ENCODE results near the gene HLA-DQA1.

HLA-DQA1 gene

DNA sequence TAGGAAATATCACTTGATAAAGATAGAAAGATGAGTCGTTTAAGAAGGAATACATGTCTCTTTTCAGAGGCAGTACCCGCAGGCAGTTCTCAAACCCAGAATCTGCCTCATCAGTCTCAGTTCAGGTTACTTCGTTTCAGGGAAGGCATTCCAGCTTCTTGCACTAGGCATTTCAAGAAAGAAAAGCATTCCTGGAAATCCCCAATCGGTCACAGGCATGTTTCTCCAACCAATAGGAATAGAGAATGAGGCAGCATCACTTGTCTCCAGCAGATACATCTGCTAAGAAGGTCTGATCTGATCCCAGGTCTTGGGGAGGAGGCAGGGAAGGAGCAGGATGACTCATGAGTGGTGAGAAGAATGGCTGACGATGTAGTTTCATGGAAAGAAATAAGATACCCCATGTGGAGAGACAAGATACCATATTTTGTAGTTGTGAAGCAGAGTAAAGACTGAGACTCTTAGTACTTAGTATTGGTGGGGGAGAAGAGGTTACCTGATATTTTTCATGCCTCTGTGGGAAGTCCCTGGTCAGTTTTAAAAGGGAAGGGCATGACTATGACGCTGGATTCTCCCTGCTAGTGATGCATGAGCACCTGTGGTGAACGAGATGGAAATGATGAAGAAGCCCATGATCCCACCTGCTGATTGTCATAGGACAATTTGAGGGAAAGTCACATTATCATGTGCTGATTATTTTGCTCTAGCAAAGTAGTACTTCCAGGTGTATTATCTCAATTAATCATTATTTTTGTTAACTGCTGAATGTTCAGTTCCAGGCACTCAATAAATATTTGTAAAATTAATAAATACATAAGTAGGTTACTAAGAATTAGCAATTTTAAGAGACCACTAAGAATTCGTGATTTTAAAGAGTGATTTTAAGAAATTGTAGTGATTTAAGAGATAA, 27.2 kb upstream of the HLA-DQA1 start:
- peak; percentile 72 for DNase-seq (ENCODE audit: low read depth)
- no peak overlapping the region for H3K4me3 ChIP-seq (ENCODE audit: low read depth, low read length)
- TF ChIP-seq, protein P1, sequence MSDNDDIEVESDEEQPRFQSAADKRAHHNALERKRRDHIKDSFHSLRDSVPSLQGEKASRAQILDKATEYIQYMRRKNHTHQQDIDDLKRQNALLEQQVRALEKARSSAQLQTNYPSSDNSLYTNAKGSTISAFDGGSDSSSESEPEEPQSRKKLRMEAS (IDR thresholded peaks at IDR 0.05; ENCODE audit: low read depth, low read length): no peak
- TF ChIP-seq, protein P2, sequence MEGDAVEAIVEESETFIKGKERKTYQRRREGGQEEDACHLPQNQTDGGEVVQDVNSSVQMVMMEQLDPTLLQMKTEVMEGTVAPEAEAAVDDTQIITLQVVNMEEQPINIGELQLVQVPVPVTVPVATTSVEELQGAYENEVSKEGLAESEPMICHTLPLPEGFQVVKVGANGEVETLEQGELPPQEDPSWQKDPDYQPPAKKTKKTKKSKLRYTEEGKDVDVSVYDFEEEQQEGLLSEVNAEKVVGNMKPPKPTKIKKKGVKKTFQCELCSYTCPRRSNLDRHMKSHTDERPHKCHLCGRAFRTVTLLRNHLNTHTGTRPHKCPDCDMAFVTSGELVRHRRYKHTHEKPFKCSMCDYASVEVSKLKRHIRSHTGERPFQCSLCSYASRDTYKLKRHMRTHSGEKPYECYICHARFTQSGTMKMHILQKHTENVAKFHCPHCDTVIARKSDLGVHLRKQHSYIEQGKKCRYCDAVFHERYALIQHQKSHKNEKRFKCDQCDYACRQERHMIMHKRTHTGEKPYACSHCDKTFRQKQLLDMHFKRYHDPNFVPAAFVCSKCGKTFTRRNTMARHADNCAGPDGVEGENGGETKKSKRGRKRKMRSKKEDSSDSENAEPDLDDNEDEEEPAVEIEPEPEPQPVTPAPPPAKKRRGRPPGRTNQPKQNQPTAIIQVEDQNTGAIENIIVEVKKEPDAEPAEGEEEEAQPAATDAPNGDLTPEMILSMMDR (IDR thresholded peaks at IDR 0.05; ENCODE audit: low read depth, low read length): no peak
- no peak for TF ChIP-seq MYC (IDR thresholded peaks at IDR 0.05; ENCODE audit: low read depth, low read length)
- no peak for TF ChIP-seq POLR2A (IDR thresholded peaks at IDR 0.05; ENCODE audit: extremely low read depth, insufficient read length)

DNA sequence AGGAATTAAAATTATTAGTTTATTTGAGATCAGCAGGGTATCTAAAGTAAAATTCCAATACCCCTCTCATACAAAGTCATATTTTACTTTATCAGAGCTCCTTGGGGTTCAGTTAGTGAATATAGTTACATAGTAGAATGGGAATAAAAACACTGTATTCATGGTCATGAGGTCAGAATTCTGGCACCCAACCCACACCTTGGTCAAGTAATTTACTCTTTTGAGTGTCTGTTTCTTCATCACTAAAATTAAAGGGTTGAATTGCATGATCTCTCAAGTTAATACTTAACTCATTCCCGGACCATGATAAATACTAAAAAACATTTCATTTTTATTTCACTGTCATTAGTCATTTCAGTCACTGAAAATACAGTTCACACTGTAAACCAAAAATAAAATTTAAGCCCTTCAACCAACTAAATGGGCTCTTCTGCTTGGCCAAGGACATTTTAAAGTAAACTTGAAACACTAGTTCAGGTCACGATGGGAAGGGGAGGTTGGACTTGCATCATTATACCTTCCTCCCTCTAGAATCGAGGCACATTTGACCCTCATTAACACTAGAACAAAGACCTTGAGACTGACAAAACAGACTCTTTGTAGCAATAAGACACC, 26.4 kb upstream of the HLA-DQA1 start:
- H3K4me3 ChIP-seq (ENCODE audit: low read depth, low read length): no peak overlapping the region
- no peak for DNase-seq (ENCODE audit: low read depth)
- no peak for TF ChIP-seq MYC (IDR thresholded peaks at IDR 0.05; ENCODE audit: low read depth, low read length)
- TF ChIP-seq, protein P1 (IDR thresholded peaks at IDR 0.05; ENCODE audit: low read depth, low read length): no peak
- TF ChIP-seq, protein P2 (IDR thresholded peaks at IDR 0.05; ENCODE audit: low read depth, low read length): no peak
- TF ChIP-seq POLR2A (IDR thresholded peaks at IDR 0.05; ENCODE audit: extremely low read depth, insufficient read length): no peak

DNA sequence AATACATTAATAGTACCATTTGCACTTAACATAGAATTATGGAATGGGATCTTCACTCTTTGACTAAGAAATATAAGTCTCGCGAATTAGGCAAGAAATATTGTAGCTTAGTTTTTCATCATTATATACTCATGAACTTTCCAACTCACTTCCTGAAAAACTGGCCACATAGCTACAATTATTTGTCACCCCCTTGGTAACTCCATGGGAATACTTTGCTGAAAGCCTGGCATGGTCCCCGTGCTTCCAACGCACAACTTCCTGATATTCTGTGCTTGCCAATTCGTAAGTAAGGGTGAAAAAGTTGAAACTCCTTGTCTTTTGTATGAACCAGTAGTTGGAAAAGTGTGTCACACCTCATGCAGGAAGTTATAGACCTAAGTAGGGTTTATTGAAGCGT, 23.7 kb upstream of the HLA-DQA1 start:
- TF ChIP-seq, protein P1 (IDR thresholded peaks at IDR 0.05; ENCODE audit: low read depth, low read length): no peak
- TF ChIP-seq, protein P2 (IDR thresholded peaks at IDR 0.05; ENCODE audit: low read depth, low read length): no peak
- TF ChIP-seq POLR2A (IDR thresholded peaks at IDR 0.05; ENCODE audit: extremely low read depth, insufficient read length) (no peak), MYC (IDR thresholded peaks at IDR 0.05; ENCODE audit: low read depth, low read length) (no peak)
- no peak overlapping the region for H3K4me3 ChIP-seq (ENCODE audit: low read depth, low read length)
- DNase-seq (ENCODE audit: low read depth): no peak

DNA sequence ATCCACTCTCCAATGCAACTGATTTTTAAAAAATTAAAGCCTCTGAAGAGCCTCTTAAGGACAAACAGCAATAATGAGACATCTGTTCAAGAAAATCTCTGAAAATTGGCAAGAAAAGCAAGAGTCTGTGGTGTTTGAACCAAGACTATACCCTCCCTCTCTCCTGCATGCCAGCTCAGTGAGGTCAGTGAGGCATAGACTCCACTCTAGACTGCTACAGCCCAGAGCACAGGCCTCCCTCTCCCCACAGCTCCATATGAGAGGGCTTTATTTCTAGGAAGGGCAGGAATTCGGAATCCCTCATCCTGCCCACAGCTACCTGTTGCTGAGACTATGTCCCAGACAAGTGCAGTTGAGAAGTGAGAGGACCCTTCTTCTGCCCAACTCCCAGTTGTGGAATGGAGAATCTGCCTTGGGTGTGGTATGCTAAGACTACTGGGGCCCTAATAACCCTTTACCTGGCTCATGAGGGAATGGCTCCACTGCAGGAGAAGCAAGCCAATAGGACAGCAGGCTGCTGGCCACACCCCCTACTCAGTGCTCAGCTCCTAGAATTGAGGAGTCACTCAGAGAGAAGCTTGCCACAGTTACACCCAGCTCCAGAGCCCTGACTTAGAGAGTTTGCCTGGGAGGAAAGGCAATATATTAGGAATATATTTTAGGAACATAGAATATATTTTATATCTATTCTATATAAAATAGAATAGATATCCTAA, 22.7 kb upstream of the HLA-DQA1 start:
- no peak for DNase-seq (ENCODE audit: low read depth)
- no peak overlapping the region for H3K4me3 ChIP-seq (ENCODE audit: low read depth, low read length)
- TF ChIP-seq, protein P1 (IDR thresholded peaks at IDR 0.05; ENCODE audit: low read depth, low read length): no peak
- TF ChIP-seq POLR2A (IDR thresholded peaks at IDR 0.05; ENCODE audit: extremely low read depth, insufficient read length) (no peak), MYC (IDR thresholded peaks at IDR 0.05; ENCODE audit: low read depth, low read length) (no peak)
- TF ChIP-seq, protein P2 (IDR thresholded peaks at IDR 0.05; ENCODE audit: low read depth, low read length): no peak

DNA sequence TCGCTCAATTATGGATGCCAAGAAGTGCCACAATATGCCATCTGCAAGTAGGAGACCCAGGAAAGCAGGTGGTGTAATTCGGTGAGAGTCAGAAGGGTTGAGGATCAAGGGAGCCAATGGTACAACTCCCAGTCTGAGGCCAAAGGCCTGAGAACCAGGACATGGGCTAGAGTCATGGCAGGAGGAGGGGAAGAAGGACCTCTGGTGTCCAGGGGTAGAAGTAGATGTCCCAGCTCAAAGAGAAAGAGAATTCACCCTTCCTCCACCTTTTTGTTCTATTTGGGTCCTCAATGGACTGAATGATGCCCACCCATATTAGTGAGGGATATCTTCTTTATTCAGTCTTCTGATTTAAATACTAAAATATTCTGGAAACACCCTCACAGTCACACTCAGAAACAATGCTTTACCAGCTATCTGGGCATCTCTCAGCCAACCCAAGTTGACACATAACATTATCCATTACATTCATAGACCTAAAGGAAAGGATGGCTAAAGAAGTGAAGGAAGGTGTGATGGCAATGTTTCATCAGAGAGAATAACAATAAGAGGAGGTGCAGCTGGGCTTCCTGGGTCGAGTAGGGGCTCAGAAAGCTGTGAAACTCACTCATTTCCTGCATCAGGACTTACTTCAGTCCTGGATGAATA, 21.2 kb upstream of the HLA-DQA1 start:
- TF ChIP-seq POLR2A (IDR thresholded peaks at IDR 0.05; ENCODE audit: extremely low read depth, insufficient read length) (no peak), MYC (IDR thresholded peaks at IDR 0.05; ENCODE audit: low read depth, low read length) (no peak)
- TF ChIP-seq, protein P1 (IDR thresholded peaks at IDR 0.05; ENCODE audit: low read depth, low read length): no peak
- TF ChIP-seq, protein P2 (IDR thresholded peaks at IDR 0.05; ENCODE audit: low read depth, low read length): no peak
- H3K4me3 ChIP-seq (ENCODE audit: low read depth, low read length): no peak overlapping the region
- DNase-seq (ENCODE audit: low read depth): no peak

Data from NB4 (cell line).